GM12891 (cell line): ENCODE measurements around the gene DSC2.

ENCODE experiments used
- POLR2A ChIP-seq: IDR thresholded peaks from 2 replicates; pipeline ENCODE4 v1.6.1; 2011; ENCODE audit warnings: low read depth, low read length, control low read depth
- POLR2AphosphoS5 ChIP-seq: IDR thresholded peaks from 2 replicates; pipeline ENCODE4 v1.6.1; 2011; ENCODE audit warnings: low read depth, low read length, control low read depth

DNA sequence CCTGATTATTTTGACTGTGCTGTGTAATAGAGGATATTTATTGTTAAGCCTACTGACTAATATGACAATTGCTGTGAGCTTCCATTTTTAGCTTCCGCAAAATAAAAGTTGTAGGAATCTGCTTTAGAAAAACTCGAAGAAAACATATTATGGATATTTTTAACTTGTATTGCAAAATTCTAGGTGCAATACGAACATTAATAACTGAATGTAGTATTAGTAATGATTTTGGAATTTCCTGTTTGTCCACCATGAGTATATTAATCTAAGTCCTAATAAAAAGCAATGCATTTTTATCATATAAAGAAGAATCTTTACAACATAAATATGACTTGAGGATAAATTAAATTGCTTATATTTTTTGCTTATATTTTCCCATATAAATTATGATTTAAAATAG is 57.3 kb downstream of the DSC2 start:
- TF ChIP-seq POLR2AphosphoS5 (no peak), POLR2A (no peak)
